Measurements from ENCODE around the gene CYB561D2. TPM values are rescaled to one million over a fixed set of nuclear protein-coding genes. Genes with fewer than 3 reads are reported as not detected.

Gene CYB561D2
- total RNA-seq, 1 donor from 2014 or later, result 11.5 TPM

DNA sequence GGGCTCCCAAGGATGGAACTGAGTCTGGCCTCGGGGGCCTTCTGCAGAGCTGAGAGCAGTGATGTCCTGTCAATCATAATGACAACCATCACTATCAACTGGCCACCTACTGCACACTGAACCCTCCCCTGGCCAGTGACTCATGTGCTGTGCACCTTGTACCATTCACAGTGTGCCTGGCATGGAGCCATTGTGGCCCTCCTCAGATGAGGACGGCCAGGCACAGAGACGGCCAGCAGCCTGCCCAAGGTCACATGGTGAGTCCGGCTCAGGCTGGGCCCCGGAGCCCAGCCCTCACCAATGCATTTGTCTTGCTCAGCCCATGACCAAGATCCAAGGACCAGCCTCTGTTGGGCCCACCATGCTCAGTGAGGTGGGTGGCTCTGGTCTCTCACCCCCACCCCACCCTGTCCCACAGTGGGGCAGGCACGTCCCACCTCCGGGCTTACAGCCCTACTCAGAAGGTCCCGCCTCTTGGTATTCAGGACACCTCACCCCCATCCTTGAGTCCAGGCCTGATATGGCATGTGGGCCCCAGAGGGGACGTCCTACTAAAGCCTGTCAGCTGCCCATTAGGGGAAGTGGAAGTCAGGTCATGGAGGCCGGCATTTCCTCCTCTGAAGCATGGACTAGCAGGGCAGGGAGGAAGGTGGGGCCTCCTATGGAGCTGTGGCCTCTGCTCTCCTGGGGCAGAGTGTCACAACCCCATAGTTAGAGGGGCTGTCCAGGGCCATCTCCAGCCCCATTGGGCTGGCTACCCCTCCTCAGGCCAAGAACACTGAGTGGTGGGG, 44.6 kb downstream of the CYB561D2 start:
- peaks cover 8% of the 10 kb centered on the region for H3K4me1 ChIP-seq

DNA sequence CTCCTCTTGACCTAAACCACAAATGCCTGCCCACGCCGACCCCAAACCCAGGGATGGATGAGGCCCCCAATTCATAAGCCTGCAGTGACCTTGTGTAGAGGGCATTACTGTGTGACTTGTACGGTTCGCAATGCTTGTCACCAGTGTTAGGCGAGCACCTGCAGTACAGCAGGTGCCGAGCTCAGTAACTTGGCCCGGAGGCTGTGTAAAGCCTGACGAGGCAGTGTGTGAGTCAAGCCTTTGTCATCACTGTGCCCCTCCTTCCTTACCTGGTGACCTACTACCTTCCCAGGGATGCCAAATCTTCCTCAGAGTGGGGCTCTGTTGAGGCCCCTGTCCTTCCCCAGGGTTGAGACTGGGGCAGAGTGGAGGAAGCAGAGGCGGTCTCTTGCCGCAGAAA, 45.8 kb downstream of the CYB561D2 start:
- H3K9me3 ChIP-seq, result no peaks in the 10 kb centered on the region
- TF ChIP-seq POLR2AphosphoS5 (IDR thresholded peaks at IDR 0.05; ENCODE audit: insufficient read depth in 1 of 2, low read depth in 1 of 2), result no peak
- TF ChIP-seq, protein P1, sequence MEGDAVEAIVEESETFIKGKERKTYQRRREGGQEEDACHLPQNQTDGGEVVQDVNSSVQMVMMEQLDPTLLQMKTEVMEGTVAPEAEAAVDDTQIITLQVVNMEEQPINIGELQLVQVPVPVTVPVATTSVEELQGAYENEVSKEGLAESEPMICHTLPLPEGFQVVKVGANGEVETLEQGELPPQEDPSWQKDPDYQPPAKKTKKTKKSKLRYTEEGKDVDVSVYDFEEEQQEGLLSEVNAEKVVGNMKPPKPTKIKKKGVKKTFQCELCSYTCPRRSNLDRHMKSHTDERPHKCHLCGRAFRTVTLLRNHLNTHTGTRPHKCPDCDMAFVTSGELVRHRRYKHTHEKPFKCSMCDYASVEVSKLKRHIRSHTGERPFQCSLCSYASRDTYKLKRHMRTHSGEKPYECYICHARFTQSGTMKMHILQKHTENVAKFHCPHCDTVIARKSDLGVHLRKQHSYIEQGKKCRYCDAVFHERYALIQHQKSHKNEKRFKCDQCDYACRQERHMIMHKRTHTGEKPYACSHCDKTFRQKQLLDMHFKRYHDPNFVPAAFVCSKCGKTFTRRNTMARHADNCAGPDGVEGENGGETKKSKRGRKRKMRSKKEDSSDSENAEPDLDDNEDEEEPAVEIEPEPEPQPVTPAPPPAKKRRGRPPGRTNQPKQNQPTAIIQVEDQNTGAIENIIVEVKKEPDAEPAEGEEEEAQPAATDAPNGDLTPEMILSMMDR (IDR thresholded peaks at IDR 0.05), result no peak
- H3K36me3 ChIP-seq, result no peaks in the 10 kb centered on the region
- no peaks in the 10 kb centered on the region for H3K4me1 ChIP-seq
- H3K27ac ChIP-seq, result no peak overlapping the region
- no peaks in the 10 kb centered on the region for H3K27me3 ChIP-seq
- intact Hi-C loops (cut with DNase I), result no loop called here
- no peak for DNase-seq (ENCODE audit: extremely low spot score in 2 of 2)
- no peak overlapping the region for H3K4me3 ChIP-seq

More for the DNA sequence above, 44.6 kb downstream of the CYB561D2 start:
- intact Hi-C loops (cut with DNase I), result no loop called here
- TF ChIP-seq, protein P1 (IDR thresholded peaks at IDR 0.05), result no peak
- TF ChIP-seq POLR2A (IDR thresholded peaks at IDR 0.05), result no peak
- TF ChIP-seq POLR2AphosphoS5 (IDR thresholded peaks at IDR 0.05; ENCODE audit: insufficient read depth in 1 of 2, low read depth in 1 of 2), result no peak
- no peaks in the 10 kb centered on the region for H3K27me3 ChIP-seq
- no peak overlapping the region for H3K4me3 ChIP-seq
- H3K9me3 ChIP-seq, result no peaks in the 10 kb centered on the region
- no peak for DNase-seq (ENCODE audit: extremely low spot score in 2 of 2)
- H3K36me3 ChIP-seq, result no peaks in the 10 kb centered on the region
- no peak overlapping the region for H3K27ac ChIP-seq

DNA sequence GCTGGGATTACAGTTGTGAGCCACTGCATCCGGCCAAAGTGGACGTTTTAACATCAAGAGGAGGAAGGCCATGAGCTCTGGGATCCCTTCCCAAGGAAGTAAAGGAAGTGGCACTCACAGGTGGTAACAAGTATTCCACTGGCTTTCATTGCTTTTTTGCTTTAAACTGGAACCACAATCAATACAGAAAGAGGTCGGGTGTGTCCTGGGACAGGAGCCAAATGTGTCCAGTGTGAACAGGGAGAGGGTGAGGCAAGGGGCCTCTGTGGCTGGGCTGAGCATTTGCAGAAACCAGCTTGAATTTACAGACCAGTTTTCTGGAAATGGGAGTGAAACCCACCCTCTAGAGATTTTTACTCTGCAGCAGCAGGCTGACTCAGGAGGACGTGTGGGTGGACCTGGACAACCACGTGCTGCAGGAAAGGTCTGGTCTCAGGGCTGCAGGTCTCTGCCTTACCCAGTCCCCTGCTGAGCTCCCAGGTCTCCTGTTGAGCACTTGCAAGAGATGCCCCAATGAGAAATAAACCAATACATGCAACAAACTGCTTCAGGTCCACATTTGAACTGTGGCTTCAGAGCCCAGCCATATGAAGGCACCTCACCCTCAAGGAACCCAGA, 51.4 kb downstream of the CYB561D2 start:
- H3K9me3 ChIP-seq, result no peaks in the 10 kb centered on the region
- TF ChIP-seq, protein P1 (IDR thresholded peaks at IDR 0.05), result no peak
- TF ChIP-seq POLR2AphosphoS5 (IDR thresholded peaks at IDR 0.05; ENCODE audit: insufficient read depth in 1 of 2, low read depth in 1 of 2), result no peak
- TF ChIP-seq POLR2A (IDR thresholded peaks at IDR 0.05), result no peak
- no peaks in the 10 kb centered on the region for H3K27me3 ChIP-seq
- H3K4me3 ChIP-seq, result no peak overlapping the region
- DNase-seq (ENCODE audit: extremely low spot score in 2 of 2), result no peak
- intact Hi-C loops (cut with DNase I), result no loop called here
- no peaks in the 10 kb centered on the region for H3K4me1 ChIP-seq
- H3K27ac ChIP-seq, result no peak overlapping the region
- no peaks in the 10 kb centered on the region for H3K36me3 ChIP-seq

Other genes with a start within 250 kb of the CYB561D2 start
- gene SEMA3F, start 195.5 kb upstream of the CYB561D2 start, total RNA-seq, result 78.1 TPM
- not detected for gene GNAT1, start 159.3 kb upstream of the CYB561D2 start, total RNA-seq
- 2.0 TPM for gene SLC38A3, start 145.6 kb upstream of the CYB561D2 start, total RNA-seq
- 244 TPM for gene GNAI2, start 114.7 kb upstream of the CYB561D2 start, total RNA-seq
- gene SEMA3B, start 81.7 kb upstream of the CYB561D2 start, total RNA-seq, result 32.9 TPM
- not detected for gene LSMEM2, start 71.8 kb upstream of the CYB561D2 start, total RNA-seq
- gene IFRD2, start 58.4 kb upstream of the CYB561D2 start, total RNA-seq, result 37.3 TPM
- 8.1 TPM for gene HYAL3, start 51.5 kb upstream of the CYB561D2 start, total RNA-seq
- 10.1 TPM for gene NAA80, start 51.5 kb upstream of the CYB561D2 start, total RNA-seq
- 17.7 TPM for gene HYAL1, start 47.3 kb upstream of the CYB561D2 start, total RNA-seq
- gene HYAL2, start 28.1 kb upstream of the CYB561D2 start, total RNA-seq, result 173 TPM
- 11.8 TPM for gene TUSC2, start 22.6 kb upstream of the CYB561D2 start, total RNA-seq
- 69.0 TPM for gene RASSF1, start 10.0 kb upstream of the CYB561D2 start, total RNA-seq
- 0.74 TPM for gene ZMYND10, start 5.1 kb upstream of the CYB561D2 start, total RNA-seq
- gene NPRL2, start 87 bp upstream of the CYB561D2 start, total RNA-seq, result 17.2 TPM
- 51.1 TPM for gene TMEM115, start 8.7 kb downstream of the CYB561D2 start, total RNA-seq
- gene CACNA2D2, start 152.8 kb downstream of the CYB561D2 start, total RNA-seq, result 2.5 TPM
- gene C3orf18, start 216.9 kb downstream of the CYB561D2 start, total RNA-seq, result 10.8 TPM
- gene HEMK1, start 218.7 kb downstream of the CYB561D2 start, total RNA-seq, result 3.4 TPM

Measured in vagina (tissue), 2 donors.